DND-41 (cell line): ENCODE measurements around the gene HEYL.

ENCODE experiments used
- ATAC-seq: fragments of 200-7000 bp; cut with Tn5 transposase; 3 replicates; pipeline ENCODE4 v1.9.1; 2021; ENCODE audit warnings: low read depth; ENCODE audit not compliant: insufficient read depth
- DNase-seq: peaks from one replicate; pipeline ENCODE4 v3.0.0-alpha.2; 2020
- H2AFZ ChIP-seq: 2 replicates; pipeline ENCODE4 v1.6.0; 2012; ENCODE audit warnings: low read depth, low read length
- H3K27ac ChIP-seq: 2 replicates; pipeline ENCODE4 v1.5.1; 2012; ENCODE audit warnings: low read length, inconsistent platforms
- H3K27me3 ChIP-seq: fragments of 200-600 bp; sonication (generic); 2 replicates; pipeline ENCODE4 v1.6.0; 2012; ENCODE audit warnings: low read length, mild to moderate bottlenecking, inconsistent platforms; ENCODE audit not compliant: insufficient read depth, poor library complexity
- H3K36me3 ChIP-seq: 2 replicates; pipeline ENCODE4 v1.5.1; 2012; ENCODE audit warnings: low read length, inconsistent platforms; ENCODE audit not compliant: insufficient read depth
- H3K4me1 ChIP-seq: 2 replicates; pipeline ENCODE4 v1.5.1; 2012; ENCODE audit warnings: mild to moderate bottlenecking, low read length; ENCODE audit not compliant: insufficient read depth
- H3K4me2 ChIP-seq: 2 replicates; pipeline ENCODE4 v1.6.0; 2012; ENCODE audit warnings: mild to moderate bottlenecking, moderate library complexity, low read length, inconsistent platforms; ENCODE audit not compliant: insufficient read depth
- H3K4me3 ChIP-seq, 2 experiments: fragments of 200-600 bp in 1 of 2; shearing (Covaris generic) in 1 of 2; 2 replicates each; pipeline ENCODE4 v1.5.1; 2012 to 2016; ENCODE audit warnings: inconsistent platforms in 2 of 2, low read length in 2 of 2, mild to moderate bottlenecking in 2 of 2, low read depth in 1 of 2, moderate library complexity in 1 of 2
- H3K79me2 ChIP-seq: 2 replicates; pipeline ENCODE4 v1.6.0; 2012; ENCODE audit warnings: low read length, inconsistent platforms; ENCODE audit not compliant: insufficient read depth
- H3K9ac ChIP-seq: 2 replicates; pipeline ENCODE4 v1.6.0; 2012; ENCODE audit warnings: low read depth, mild to moderate bottlenecking, inconsistent platforms, low read length, moderate library complexity
- H3K9me3 ChIP-seq: 2 replicates; pipeline ENCODE4 v1.5.1; 2012; ENCODE audit warnings: low read length, moderate library complexity, mild to moderate bottlenecking, inconsistent platforms; ENCODE audit not compliant: insufficient read depth, severe bottlenecking
- H4K20me1 ChIP-seq: 2 replicates; pipeline ENCODE4 v1.6.0; 2012; ENCODE audit warnings: low read length; ENCODE audit not compliant: insufficient read depth
- CTCF ChIP-seq: IDR thresholded peaks from 2 replicates; pipeline ENCODE4 v1.5.1; 2012; ENCODE audit warnings: borderline replicate concordance, low read length, moderate library complexity, mild to moderate bottlenecking; ENCODE audit not compliant: poor library complexity, severe bottlenecking; ENCODE audit errors: extremely low read depth
- EZH2 ChIP-seq: IDR thresholded peaks from 3 replicates; pipeline ENCODE4 v1.6.1; 2012; ENCODE audit warnings: borderline replicate concordance, low read depth, mild to moderate bottlenecking, moderate library complexity, low read length, inconsistent platforms; ENCODE audit not compliant: severe bottlenecking

The HEYL gene

GRCh38 chr1:39638965-39639304, 508 bp downstream of the HEYL start:
- H3K9me3 ChIP-seq = no peaks in the 10 kb centered on the region
- no peak for DNase-seq
- H3K9ac ChIP-seq = no peak overlapping the region
- H3K79me2 ChIP-seq = no peaks in the 10 kb centered on the region
- no peaks in the 10 kb centered on the region for H4K20me1 ChIP-seq
- no peaks in the 10 kb centered on the region for H3K4me1 ChIP-seq
- no peak overlapping the region for H2AFZ ChIP-seq
- no peaks in the 10 kb centered on the region for H3K36me3 ChIP-seq
- TF ChIP-seq CTCF = no peak
- no peak for TF ChIP-seq EZH2
- ATAC-seq = no peak
- H3K4me3 ChIP-seq = no peak overlapping the region
- H3K27me3 ChIP-seq = peaks cover 5% of the 10 kb centered on the region
- no peak overlapping the region for H3K27ac ChIP-seq
- H3K4me2 ChIP-seq = no peak overlapping the region

GRCh38 chr1:39637361-39637760, 2.1 kb downstream of the HEYL start:
- no peak overlapping the region for H3K4me2 ChIP-seq
- DNase-seq = no peak
- TF ChIP-seq EZH2 = no peak
- no peak for TF ChIP-seq CTCF
- no peak for ATAC-seq
- H3K4me1 ChIP-seq = no peaks in the 10 kb centered on the region
- H3K27me3 ChIP-seq = peaks cover 5% of the 10 kb centered on the region
- no peak overlapping the region for H2AFZ ChIP-seq
- H3K36me3 ChIP-seq = no peaks in the 10 kb centered on the region
- no peak overlapping the region for H3K4me3 ChIP-seq
- H4K20me1 ChIP-seq = no peaks in the 10 kb centered on the region
- H3K79me2 ChIP-seq = no peaks in the 10 kb centered on the region
- H3K9ac ChIP-seq = no peak overlapping the region
- no peak overlapping the region for H3K27ac ChIP-seq
- no peaks in the 10 kb centered on the region for H3K9me3 ChIP-seq

- no peak overlapping the region for H3K4me3 ChIP-seq
- no peak for ATAC-seq
Measured at GRCh38 chr1:39635871-39636210, 3.6 kb downstream of the HEYL start.

More at GRCh38 chr1:39635871-39636210, 3.6 kb downstream of the HEYL start:
- no peak for TF ChIP-seq EZH2
- no peak for TF ChIP-seq CTCF
- H3K4me1 ChIP-seq = no peaks in the 10 kb centered on the region
- H4K20me1 ChIP-seq = no peaks in the 10 kb centered on the region
- peaks cover 5% of the 10 kb centered on the region for H3K27me3 ChIP-seq
- H2AFZ ChIP-seq = no peak overlapping the region
- H3K9ac ChIP-seq = no peak overlapping the region
- H3K4me2 ChIP-seq = no peak overlapping the region
- no peaks in the 10 kb centered on the region for H3K79me2 ChIP-seq
- H3K36me3 ChIP-seq = no peaks in the 10 kb centered on the region
- H3K9me3 ChIP-seq = no peaks in the 10 kb centered on the region
- H3K27ac ChIP-seq = no peak overlapping the region
- DNase-seq = no peak
